Mesothelial cell of epicardium (in vitro differentiated cells): Measurements from ENCODE around the gene DQX1. TPM values are rescaled to one million over a fixed set of nuclear protein-coding genes. Genes with fewer than 3 reads are reported as not detected.

Experiments used
- DNase-seq, 2 experiments: peaks; one replicate each; pipeline ENCODE4 v3.0.0; 2021; ENCODE audit warnings: low spot score in 2 of 2; ENCODE audit not compliant: unreplicated experiment in 2 of 2
- H3K27ac Mint-ChIP-seq: 2 replicates; pipeline ENCODE4 v1.8.0; 2021; ENCODE audit warnings: mixed read lengths
- H3K27me3 Mint-ChIP-seq: 2 replicates; pipeline ENCODE4 v1.8.0; 2021; ENCODE audit warnings: low read depth, mixed read lengths
- H3K36me3 Mint-ChIP-seq: 2 replicates; pipeline ENCODE4 v1.8.0; 2021; ENCODE audit warnings: mixed read lengths
- H3K4me1 Mint-ChIP-seq: 2 replicates; pipeline ENCODE4 v1.8.0; 2021; ENCODE audit warnings: mixed read lengths
- H3K4me3 Mint-ChIP-seq: 2 replicates; pipeline ENCODE4 v1.8.0; 2021; ENCODE audit warnings: mild to moderate bottlenecking, moderate library complexity, mixed read lengths
- H3K9me3 Mint-ChIP-seq: 2 replicates; pipeline ENCODE4 v1.8.0; 2021; ENCODE audit warnings: mixed read lengths
- total RNA-seq: library from RNA; stranded (reverse); gene quantifications from 3 replicates; pipeline ENCODE4 v1.2.1, GENCODE V29; 2021
- TF ChIP-seq, protein P1 (sequence below): fragments of 200-600 bp; sonication (generic); IDR thresholded peaks from one replicate; pipeline ENCODE4 v1.5.0; 2021; ENCODE audit warnings: antibody characterized with exemption; ENCODE audit not compliant: unreplicated experiment

Gene DQX1
- total RNA-seq, 1 donor from 2014 or later: 0.42 TPM

DNA sequence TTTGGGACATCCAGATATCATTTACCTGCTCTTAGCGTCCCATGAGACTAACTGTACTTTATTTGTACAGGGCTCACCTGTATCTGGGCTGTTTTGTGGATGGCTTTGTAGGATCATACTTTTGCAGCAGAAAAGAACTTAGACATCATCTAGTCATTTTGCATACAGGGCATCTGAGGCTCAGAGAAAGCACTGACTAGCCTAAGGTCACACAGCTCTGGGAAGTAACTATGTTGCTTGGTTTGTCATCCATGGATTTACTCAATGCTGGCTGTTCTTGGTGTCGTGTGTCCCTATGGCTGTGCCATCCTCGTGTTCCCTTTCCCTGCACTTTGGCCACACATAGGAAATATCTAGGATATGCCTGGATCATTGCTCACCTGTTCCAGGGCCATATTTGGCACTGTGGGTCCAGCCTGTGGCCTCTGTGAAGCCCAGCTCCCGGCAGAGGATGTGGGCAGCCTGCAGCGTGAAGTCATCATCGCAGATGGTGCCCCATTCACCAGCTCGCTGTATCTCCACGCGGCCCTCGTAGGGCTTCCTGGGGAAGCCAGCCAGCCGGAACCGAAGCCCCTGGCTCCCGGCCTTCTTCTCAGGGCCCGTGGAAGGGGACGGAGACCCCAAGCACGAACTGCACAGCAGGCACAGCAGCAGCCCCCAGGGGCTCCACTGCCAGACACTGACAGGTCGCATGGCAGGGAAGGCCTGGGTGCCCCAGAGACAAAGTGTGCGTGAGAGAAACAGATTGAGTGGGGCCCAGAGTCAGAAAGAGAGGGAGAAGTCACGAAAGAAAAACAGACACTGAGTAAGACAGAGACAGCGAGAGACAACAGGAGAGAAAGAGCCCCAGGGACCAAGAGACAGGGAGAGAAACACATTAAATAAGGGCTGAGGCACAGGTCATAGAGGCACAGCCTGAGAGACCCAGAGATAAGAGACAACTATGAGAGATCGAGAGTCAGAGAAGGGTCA, 26.2 kb upstream of the DQX1 start:
- Mint-ChIP-seq H3K27me3 (peaks cover 18% of the 10 kb centered on the region), H3K4me1 (peaks cover 31% of the 10 kb centered on the region), H3K9me3 (no peaks in the 10 kb centered on the region), H3K4me3 (peak overlapping the region; percentile 79), H3K27ac (peak overlapping the region; percentile 17), H3K36me3 (peaks cover 3% of the 10 kb centered on the region)
- TF ChIP-seq, protein P1, sequence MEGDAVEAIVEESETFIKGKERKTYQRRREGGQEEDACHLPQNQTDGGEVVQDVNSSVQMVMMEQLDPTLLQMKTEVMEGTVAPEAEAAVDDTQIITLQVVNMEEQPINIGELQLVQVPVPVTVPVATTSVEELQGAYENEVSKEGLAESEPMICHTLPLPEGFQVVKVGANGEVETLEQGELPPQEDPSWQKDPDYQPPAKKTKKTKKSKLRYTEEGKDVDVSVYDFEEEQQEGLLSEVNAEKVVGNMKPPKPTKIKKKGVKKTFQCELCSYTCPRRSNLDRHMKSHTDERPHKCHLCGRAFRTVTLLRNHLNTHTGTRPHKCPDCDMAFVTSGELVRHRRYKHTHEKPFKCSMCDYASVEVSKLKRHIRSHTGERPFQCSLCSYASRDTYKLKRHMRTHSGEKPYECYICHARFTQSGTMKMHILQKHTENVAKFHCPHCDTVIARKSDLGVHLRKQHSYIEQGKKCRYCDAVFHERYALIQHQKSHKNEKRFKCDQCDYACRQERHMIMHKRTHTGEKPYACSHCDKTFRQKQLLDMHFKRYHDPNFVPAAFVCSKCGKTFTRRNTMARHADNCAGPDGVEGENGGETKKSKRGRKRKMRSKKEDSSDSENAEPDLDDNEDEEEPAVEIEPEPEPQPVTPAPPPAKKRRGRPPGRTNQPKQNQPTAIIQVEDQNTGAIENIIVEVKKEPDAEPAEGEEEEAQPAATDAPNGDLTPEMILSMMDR: no peak
- no peak for DNase-seq

DNA sequence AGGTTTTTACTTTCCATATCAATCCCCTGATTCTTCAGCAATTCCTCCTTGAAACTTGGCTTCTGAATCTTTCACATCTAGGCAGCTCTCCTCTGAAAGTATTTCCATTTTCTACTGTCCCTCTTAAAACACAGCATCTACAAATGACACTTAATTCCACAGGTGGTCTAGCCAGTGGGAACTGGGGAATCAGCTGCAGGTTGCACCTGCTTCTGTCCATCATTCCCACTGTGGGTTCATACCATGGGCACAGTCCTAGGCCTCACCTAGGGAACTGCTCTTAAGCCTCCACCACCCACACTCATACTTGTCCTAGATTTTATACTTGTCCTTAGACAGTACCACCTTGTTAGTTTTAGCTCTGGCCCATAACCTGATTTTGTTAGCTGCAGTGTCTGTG, 25.5 kb upstream of the DQX1 start:
- Mint-ChIP-seq H3K27me3 (peaks cover 20% of the 10 kb centered on the region), H3K4me1 (peaks cover 31% of the 10 kb centered on the region), H3K4me3 (no peak overlapping the region), H3K9me3 (no peaks in the 10 kb centered on the region), H3K27ac (no peak overlapping the region), H3K36me3 (no peaks in the 10 kb centered on the region)
- TF ChIP-seq, protein P1: no peak
- DNase-seq: no peak

GRCh38 chr2:74550231-74550630, 24.2 kb upstream of the DQX1 start:
- Mint-ChIP-seq H3K36me3 (no peaks in the 10 kb centered on the region), H3K4me1 (peaks cover 29% of the 10 kb centered on the region), H3K9me3 (no peaks in the 10 kb centered on the region), H3K4me3 (peak overlapping the region; percentile 70), H3K27me3 (peaks cover 13% of the 10 kb centered on the region), H3K27ac (no peak overlapping the region)
- no peak for DNase-seq
- TF ChIP-seq, protein P1: no peak

GRCh38 chr2:74548900-74549826, 23.1 kb upstream of the DQX1 start:
- H3K4me1 Mint-ChIP-seq: peaks cover 28% of the 10 kb centered on the region
- peaks cover 8% of the 10 kb centered on the region for H3K27me3 Mint-ChIP-seq
- peak overlapping the region; percentile 35 for H3K27ac Mint-ChIP-seq
- H3K4me3 Mint-ChIP-seq: peak overlapping the region; percentile 70
- no peaks in the 10 kb centered on the region for H3K9me3 Mint-ChIP-seq
- no peaks in the 10 kb centered on the region for H3K36me3 Mint-ChIP-seq
- DNase-seq: peak in 1 of 2 experiments; percentile 61
- TF ChIP-seq, protein P1: no peak

DNA sequence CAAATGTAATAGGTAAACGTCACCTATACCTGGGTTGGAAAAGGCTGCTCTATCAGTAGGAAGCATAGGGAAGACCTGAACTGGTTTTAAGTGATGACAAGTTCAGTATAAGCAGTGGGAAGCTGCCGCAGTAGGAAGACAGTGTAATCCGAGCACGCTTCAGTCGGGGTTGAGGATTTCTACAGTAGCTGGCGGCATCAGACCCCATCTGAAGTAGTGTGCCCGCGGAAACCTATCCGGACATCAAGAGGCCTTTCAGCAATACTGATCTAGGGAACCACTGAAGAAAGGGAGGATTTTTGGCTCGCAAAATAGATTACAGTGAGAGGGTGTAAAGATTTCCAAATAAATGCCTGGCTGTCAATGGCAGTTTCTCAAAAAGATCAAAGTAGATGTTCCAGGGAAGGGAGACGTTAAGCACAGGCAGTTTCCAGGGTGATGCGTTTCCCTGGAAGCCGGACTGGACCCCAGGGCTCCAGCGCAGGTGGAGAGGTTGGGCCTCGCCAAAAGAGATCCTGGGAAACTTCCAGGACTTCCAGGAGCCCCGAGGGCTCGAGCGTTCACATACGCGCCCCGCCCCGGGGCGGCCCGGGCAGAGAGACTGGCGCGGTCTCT, 22.4 kb upstream of the DQX1 start:
- TF ChIP-seq, protein P1: no peak
- Mint-ChIP-seq H3K9me3 (no peaks in the 10 kb centered on the region), H3K27me3 (peaks cover 8% of the 10 kb centered on the region), H3K36me3 (no peaks in the 10 kb centered on the region), H3K4me3 (peak overlapping the region; percentile 76), H3K4me1 (peaks cover 24% of the 10 kb centered on the region), H3K27ac (peak overlapping the region; percentile 77)
- no peak for DNase-seq
